Breast epithelium (tissue), 4 donors: Measurements from ENCODE around the gene THAP9. TPM values are rescaled to one million over a fixed set of nuclear protein-coding genes. Genes with fewer than 3 reads are reported as not detected.

Experiments used
- DNase-seq, 2 donors: peaks; one replicate each; pipeline ENCODE4 v3.0.0-alpha.2; 2019; ENCODE audit warnings: low spot score in 2 of 2
- H3K27ac ChIP-seq, 2 donors: fragments of 200-600 bp; sonication (generic) in 1 of 2; one replicate each; pipeline ENCODE4 v1.5.1; 2016 to 2019; ENCODE audit warnings: mild to moderate bottlenecking in 1 of 2
- H3K27me3 ChIP-seq, 2 donors: fragments of 200-600 bp; sonication (generic) in 1 of 2; one replicate each; pipeline versions ENCODE4 v1.5.1 to v1.6.0; 2017 to 2019; ENCODE audit warnings: control low read depth in 1 of 2, mild to moderate bottlenecking in 1 of 2
- H3K36me3 ChIP-seq: fragments of 200-600 bp; one replicate; pipeline ENCODE4 v1.5.1; 2019
- H3K4me1 ChIP-seq, 2 donors: fragments of 200-600 bp; sonication (generic); one replicate each; pipeline ENCODE4 v1.5.1; 2016 to 2019; ENCODE audit warnings: control low read depth in 1 of 2
- H3K4me3 ChIP-seq, 3 donors: fragments of 200-600 bp; sonication (generic); 1 replicate in 2 of 3; 2 replicates in 1 of 3; pipeline ENCODE4 v1.5.1; 2016 to 2019; ENCODE audit warnings: mild to moderate bottlenecking in 3 of 3, moderate library complexity in 2 of 3
- H3K9me3 ChIP-seq, 2 donors: fragments of 200-600 bp; sonication (generic) in 1 of 2; one replicate each; pipeline ENCODE4 v1.5.1; 2016 to 2019; ENCODE audit warnings: control low read depth in 1 of 2
- POLR2A ChIP-seq: fragments of 450-650 bp; IDR thresholded peaks from one replicate; pipeline ENCODE4 v1.6.1; 2016; ENCODE audit warnings: antibody characterized with exemption, mild to moderate bottlenecking, moderate library complexity
- POLR2AphosphoS5 ChIP-seq, 3 donors: sonication (generic); formaldehyde crosslinking; IDR thresholded peaks; one replicate each; pipeline ENCODE4 v1.6.1; 2017; ENCODE audit warnings: antibody characterized with exemption in 3 of 3
- intact Hi-C: fragments of 100-400 bp; cut with DNase I; formaldehyde crosslinking; loops from one replicate; pipeline ENCODE4 v1.15.1; 2023; ENCODE audit warnings: low total_unique reads
- total RNA-seq, 3 donors: library from RNA; depleted of rRNA; stranded (reverse); fragments of >200 nt; gene quantifications; one replicate each; pipeline ENCODE4 v1.1.0, GENCODE V29; 2016
- TF ChIP-seq, protein P1 (sequence below), 3 donors: fragments of 450-650 bp; IDR thresholded peaks; one replicate each; pipeline ENCODE4 v1.5.1; 2016 to 2017; ENCODE audit warnings: antibody characterized with exemption in 3 of 3, mild to moderate bottlenecking in 3 of 3, moderate library complexity in 3 of 3

THAP9 gene
- total RNA-seq, 3 donors from 2014 or later: 3.7 to 8.6 (median 5.2) TPM

GRCh38 chr4:82918091-82918490, 17.6 kb downstream of the THAP9 start:
- Histone ChIP-seq H3K9me3 (no peaks in the 10 kb centered on the region), H3K4me3 (no peak overlapping the region), H3K27me3 (no peaks in the 10 kb centered on the region), H3K4me1 (no peaks in the 10 kb centered on the region), H3K36me3 (no peaks in the 10 kb centered on the region), H3K27ac (no peak overlapping the region)
- intact Hi-C loops: no loop called here
- no peak for DNase-seq
- TF ChIP-seq POLR2AphosphoS5 (IDR thresholded peaks at IDR 0.05) (no peak), POLR2A (no peak)
- TF ChIP-seq, protein P1, sequence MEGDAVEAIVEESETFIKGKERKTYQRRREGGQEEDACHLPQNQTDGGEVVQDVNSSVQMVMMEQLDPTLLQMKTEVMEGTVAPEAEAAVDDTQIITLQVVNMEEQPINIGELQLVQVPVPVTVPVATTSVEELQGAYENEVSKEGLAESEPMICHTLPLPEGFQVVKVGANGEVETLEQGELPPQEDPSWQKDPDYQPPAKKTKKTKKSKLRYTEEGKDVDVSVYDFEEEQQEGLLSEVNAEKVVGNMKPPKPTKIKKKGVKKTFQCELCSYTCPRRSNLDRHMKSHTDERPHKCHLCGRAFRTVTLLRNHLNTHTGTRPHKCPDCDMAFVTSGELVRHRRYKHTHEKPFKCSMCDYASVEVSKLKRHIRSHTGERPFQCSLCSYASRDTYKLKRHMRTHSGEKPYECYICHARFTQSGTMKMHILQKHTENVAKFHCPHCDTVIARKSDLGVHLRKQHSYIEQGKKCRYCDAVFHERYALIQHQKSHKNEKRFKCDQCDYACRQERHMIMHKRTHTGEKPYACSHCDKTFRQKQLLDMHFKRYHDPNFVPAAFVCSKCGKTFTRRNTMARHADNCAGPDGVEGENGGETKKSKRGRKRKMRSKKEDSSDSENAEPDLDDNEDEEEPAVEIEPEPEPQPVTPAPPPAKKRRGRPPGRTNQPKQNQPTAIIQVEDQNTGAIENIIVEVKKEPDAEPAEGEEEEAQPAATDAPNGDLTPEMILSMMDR (IDR thresholded peaks at IDR 0.05): no peak

DNA sequence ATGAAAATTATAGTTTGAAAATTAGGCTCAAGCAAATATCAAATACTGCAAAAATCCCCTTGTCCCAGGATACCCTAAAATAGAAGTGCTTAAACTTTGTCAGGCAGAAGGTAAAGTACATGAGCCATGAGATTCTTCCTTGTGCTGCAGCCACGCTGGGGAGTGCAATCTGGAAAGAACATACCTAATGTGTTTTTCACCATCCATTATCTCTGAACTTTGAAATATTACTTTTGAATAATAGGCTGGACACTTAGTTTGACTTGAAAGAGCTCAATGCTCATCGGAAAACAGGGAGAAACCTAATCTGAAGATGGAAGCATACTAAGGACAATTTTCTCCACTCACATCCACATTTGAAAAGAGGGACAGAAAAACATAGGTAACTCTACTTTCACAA, 18.9 kb downstream of the THAP9 start:
- intact Hi-C loops: no loop called here
- no peaks in the 10 kb centered on the region for H3K9me3 ChIP-seq

DNA sequence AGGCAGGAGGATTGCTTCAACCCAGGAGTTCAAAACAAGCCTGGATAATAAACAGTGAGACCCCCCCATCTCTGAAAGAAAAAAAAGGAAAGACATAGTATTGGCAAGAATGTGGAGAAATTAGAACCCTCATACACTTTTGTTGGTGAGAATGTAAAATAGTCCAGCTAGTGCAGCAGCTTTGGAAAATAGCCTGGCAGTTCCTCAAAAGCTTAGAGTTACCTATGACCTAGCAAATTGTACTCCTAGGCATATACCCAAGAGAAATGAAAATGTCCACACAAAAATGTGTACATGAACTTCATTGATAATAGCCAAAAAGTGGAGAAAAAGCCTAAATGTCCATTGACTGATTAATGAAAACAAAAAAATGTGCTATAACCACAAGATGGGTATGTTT, 21.3 kb downstream of the THAP9 start:
- H3K36me3 ChIP-seq: peaks cover 6% of the 10 kb centered on the region
- no peak overlapping the region for H3K4me3 ChIP-seq
- no peaks in the 10 kb centered on the region for H3K27me3 ChIP-seq
- H3K4me1 ChIP-seq: no peaks in the 10 kb centered on the region
- TF ChIP-seq POLR2AphosphoS5 (IDR thresholded peaks at IDR 0.05) (no peak), POLR2A (no peak)
- TF ChIP-seq, protein P1 (IDR thresholded peaks at IDR 0.05): no peak
- H3K9me3 ChIP-seq: no peaks in the 10 kb centered on the region
- intact Hi-C loops: no loop called here
- no peak overlapping the region for H3K27ac ChIP-seq
- no peak for DNase-seq

More for the DNA sequence above, 18.9 kb downstream of the THAP9 start:
- Histone ChIP-seq H3K27me3 (no peaks in the 10 kb centered on the region), H3K4me3 (no peak overlapping the region), H3K27ac (no peak overlapping the region), H3K36me3 (no peaks in the 10 kb centered on the region), H3K4me1 (no peaks in the 10 kb centered on the region)
- DNase-seq: no peak
- TF ChIP-seq, protein P1 (IDR thresholded peaks at IDR 0.05): no peak
- TF ChIP-seq POLR2A (no peak), POLR2AphosphoS5 (IDR thresholded peaks at IDR 0.05) (no peak)

DNA sequence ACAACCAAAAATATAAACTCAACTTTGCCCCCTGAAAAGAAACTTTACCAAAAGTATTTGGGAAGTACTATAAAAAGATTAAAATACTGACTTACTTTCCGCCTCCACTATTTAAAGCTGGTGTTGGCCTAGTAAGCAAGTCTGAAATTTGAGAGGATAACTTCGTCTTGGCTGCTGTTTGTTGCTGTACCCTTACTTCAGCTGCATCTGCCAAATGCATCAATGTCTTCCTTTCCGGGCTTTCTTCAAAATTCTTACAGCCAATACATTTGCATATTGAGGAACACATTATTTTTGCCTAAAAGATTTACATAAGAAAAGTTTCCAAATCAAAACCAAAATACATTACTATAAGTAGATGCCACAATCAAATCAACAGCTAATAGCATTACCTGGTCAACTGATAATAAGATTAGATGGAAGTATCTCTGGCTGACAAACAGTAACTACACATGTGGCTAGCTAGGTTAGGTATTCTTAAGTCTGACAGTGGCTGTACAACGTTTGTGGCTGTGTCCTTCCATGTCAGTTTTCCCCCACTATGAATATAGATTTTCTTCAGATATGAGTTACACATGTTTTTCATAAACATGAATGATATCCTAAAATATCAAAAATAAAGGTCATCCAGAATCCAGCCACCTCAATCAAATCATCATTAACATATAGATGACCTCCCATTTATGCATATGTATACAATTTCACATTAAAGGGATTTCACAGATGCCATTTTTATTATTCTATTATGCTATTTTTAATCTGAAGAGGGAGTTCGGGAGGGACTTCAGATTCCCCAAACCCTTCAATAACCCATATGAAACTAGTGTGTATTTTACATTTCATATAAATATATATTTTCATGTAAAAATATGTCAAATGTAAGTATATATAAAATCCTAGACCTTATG, 30.6 kb downstream of the THAP9 start:
- TF ChIP-seq POLR2A (no peak), POLR2AphosphoS5 (IDR thresholded peaks at IDR 0.05) (no peak)
- TF ChIP-seq, protein P1 (IDR thresholded peaks at IDR 0.05): no peak
- intact Hi-C loops: no loop called here

GRCh38 chr4:82934441-82934840, 33.9 kb downstream of the THAP9 start:
- no peaks in the 10 kb centered on the region for H3K27me3 ChIP-seq
- no peak overlapping the region for H3K4me3 ChIP-seq
- H3K36me3 ChIP-seq: no peaks in the 10 kb centered on the region
- TF ChIP-seq, protein P1 (IDR thresholded peaks at IDR 0.05): no peak
- TF ChIP-seq POLR2A (no peak), POLR2AphosphoS5 (IDR thresholded peaks at IDR 0.05) (no peak)
- no peaks in the 10 kb centered on the region for H3K9me3 ChIP-seq
- DNase-seq: no peak
- no peak overlapping the region for H3K27ac ChIP-seq
- intact Hi-C loops: no loop called here
- no peaks in the 10 kb centered on the region for H3K4me1 ChIP-seq

More for the DNA sequence above, 30.6 kb downstream of the THAP9 start:
- Histone ChIP-seq H3K27ac (no peak overlapping the region), H3K9me3 (no peaks in the 10 kb centered on the region), H3K4me3 (no peak overlapping the region), H3K36me3 (peaks cover 3% of the 10 kb centered on the region), H3K27me3 (no peaks in the 10 kb centered on the region), H3K4me1 (no peaks in the 10 kb centered on the region)
- no peak for DNase-seq
